HG03457 (cell line): ENCODE data around the gene KLHL41.

Experiments used
- ATAC-seq: cut with Tn5 transposase; IDR thresholded peaks from one replicate; pipeline ENCODE4 v1.9.1; 2021; ENCODE audit warnings: moderate number of reproducible peaks; ENCODE audit not compliant: unreplicated experiment

Gene KLHL41

DNA sequence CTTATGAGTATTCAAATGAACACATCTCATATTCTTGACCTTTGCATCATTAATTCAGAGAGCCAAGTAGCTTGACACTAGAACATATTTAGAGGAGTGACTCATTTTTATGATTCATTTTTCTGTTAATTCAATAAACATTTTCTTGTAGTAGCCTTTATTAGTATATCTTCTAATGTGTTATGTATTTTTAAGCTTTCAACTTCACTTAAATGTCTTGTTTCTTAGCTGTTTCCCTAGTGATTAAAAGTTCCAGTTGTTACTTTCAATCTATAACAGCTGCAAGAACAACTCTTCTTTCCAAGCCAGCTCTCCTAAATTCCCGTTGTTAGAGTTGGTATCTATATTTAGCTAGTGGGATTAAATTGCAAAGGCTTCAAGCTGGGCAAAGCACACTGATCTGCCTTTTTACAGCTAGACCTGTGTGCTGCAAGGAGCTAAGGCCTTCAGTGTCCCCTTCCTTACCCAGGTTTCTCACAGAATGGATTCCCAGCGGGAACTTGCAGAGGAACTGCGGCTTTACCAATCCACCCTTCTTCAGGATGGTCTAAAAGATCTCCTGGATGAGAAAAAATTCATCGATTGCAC lies at the start of gene KLHL41:
KLHL41 (plus strand) TSS at position 405 of the 588 bp plus-strand sequence; CDS start at position 482, 77 bp downstream.
- no peak for ATAC-seq

DNA sequence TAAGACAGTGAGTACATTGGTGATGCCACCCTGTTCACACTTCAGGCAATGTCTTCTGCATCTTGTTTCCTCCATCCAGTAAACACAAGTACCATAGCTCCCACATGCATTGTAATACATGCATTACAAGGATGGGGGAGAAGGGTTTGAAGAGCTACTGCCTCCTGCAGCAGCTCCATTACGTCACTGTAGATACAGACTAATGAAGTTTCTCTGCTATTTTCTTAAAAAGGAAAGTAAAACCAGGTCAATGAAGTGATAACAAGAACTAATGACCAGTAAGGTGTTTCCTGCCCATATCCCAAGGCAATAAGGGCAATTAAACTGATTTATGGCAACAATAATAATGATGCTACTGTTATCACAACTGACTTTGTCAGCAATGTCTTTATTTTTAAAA lies 48.4 kb upstream of the KLHL41 start:
- no peak for ATAC-seq

DNA sequence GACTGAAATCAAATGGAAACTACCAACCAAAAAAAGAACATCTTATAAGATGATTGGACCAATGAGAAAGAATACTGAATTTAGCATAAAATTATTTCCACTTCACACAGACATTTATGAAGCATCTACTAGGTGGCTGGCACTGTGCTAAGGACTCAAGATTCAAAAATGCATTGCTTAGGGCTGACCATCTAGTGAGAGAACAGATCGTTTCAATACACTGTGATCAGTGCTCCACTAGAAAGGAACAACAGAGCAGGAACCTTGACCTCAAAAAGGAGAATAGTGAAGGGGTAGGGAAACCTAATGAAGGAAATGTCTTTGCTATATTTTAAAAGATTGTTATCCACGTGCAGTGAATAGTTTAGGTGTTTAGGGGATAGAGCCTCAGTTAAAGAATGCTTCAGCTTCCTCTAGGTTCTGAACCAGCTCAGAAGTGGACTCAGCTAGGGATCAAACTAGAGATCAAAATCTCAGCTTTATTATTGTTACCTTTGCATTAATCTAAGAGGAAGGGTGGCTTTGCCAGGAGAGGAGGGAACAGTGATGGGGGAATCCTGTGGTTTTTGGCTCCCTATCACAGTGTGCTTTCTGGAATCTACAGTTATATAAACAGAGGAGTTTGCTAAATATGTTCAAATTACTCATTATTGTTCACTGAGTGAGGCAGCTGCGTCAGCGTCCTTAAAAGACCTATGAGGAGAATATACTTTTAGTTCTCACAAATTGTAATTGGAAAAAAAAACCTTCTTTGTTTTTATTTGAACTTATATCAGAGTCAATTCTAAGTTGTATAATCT lies 46.4 kb upstream of the KLHL41 start:
- ATAC-seq: no peak

DNA sequence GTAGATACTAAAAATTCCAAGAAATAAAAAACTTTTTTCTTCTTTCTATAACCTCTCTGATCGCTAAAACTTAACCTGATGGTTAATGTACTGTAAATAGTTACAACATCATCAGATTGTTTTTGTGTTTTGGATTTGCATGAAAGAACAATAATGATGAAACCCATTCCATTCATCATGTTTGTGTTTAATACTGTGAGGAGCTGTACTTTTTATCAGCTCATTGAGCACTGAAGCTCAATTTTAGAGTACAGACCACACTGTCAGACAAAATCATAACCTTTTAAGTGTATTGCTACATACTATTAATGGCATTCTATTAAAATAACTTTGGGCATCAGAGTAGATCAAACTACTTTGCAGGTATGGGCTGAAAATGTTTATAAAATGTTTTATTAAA lies 45.0 kb upstream of the KLHL41 start:
- ATAC-seq: no peak

DNA sequence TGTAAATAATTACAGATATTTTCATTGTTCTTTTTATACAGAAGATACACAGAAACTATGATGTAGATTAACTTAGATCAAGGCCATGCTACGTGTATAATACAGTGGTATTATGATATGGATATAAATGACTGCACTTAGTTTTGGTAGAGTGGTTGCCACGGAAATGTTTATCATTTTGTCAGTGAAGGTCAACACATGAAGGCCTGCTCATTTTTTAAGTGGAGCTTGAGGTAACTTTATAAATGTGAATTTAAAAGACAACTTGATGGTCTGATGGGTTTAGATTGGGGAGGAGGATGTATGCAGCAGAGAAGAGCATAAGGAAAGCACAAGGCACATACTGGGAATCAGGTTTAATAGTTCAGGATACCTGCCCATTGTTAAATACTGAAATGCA lies 44.6 kb upstream of the KLHL41 start:
- ATAC-seq: no peak

DNA sequence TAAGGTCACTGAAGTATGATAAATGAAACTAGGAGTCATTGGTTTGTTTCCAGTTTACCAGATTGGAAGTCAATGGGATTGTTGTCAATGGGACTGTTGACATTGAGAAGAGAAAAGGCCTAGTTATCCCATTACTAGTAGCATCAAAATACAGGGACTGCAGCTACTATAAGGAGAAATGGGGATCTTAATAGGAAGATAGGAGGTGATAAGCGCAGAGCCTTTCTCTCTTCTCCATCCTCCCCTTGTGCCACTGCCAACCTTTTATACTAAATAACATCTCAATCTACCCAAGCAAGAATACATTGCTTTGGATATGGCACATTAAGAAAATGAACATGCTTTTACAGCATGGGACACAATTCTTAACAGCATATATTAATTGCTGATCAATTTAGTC lies 40.7 kb upstream of the KLHL41 start:
- ATAC-seq: no peak

DNA sequence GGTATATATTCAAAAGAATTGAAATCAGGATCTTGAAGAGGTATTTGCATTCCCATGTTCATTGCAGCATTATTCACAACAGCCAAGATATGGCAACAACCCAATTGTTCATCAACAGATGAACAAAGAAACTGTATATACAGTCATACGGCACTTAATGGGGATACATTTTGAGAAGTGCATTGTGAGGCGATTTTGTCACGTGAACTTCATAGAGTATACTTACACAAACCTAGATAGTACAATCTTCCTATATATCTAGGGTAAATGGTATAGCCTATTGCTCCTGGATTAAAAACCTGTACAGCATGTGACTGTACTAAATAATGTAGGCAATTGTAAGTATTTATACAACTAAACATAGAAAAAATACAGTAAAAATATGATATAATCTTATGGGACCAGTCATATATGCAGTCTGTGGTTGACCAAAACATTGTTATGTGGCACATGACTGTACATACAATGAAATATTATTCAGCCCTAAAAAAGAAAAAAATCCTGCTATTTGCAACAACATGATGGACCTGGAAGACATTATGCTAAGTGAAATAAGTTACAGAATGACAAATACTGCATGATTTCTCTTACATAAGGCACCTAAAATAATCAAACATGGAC lies 39.4 kb upstream of the KLHL41 start:
- no peak for ATAC-seq

DNA sequence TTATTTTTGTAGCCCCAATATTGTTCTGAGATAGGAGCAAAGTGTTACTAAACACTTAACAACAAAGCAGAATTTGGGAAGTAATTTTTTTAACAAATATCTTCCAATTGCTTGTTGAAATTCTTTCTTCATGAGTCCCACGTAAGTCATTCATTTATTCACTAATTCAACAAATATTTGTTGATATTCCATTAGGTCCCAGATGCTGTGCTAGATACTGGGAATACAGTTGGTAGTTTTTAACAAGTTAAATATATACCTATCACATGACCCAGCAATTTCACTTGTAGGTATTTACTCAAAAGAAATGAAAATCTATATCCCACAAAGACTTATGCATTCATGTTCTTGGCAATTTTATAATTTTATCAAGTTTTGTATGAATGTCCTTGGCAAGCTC lies 37.3 kb upstream of the KLHL41 start:
- no peak for ATAC-seq

DNA sequence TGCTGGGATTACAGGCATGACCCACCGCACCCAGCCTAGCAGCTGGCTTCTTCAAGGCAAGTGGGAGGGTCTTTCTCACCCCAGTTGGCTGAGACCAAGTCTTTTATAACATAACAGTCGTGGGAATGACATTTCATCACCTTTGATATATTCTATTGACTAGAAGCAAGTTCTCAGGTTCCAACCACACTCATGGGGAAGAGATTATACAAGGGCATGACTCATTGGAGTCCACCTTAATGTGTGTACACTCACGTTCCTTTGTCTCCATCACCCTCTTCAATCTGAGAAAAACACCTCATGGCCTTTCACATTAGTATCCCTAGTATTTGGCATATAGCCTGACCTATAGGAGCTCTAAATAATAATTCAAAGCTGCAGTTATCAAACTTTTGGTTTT lies 33.0 kb upstream of the KLHL41 start:
- no peak for ATAC-seq

DNA sequence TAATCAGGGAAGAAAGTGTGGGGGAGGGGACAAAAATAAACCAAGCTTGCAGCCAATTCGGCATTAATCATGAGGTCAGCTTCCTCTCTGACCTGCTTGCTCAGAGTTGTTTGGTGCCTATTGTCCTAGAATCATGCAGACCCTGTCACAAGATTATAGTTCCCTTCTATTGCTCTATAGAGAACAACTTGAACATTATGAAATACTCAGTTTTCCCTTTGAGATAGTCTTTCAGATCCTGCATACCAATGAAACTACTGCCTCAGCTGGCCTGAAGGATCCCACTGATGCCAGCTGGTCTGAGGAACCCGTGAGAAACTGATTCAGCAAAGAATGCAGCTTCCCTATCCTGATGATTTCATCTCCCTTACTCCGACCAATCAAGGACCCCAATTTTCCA lies 31.2 kb upstream of the KLHL41 start:
- ATAC-seq: no peak

DNA sequence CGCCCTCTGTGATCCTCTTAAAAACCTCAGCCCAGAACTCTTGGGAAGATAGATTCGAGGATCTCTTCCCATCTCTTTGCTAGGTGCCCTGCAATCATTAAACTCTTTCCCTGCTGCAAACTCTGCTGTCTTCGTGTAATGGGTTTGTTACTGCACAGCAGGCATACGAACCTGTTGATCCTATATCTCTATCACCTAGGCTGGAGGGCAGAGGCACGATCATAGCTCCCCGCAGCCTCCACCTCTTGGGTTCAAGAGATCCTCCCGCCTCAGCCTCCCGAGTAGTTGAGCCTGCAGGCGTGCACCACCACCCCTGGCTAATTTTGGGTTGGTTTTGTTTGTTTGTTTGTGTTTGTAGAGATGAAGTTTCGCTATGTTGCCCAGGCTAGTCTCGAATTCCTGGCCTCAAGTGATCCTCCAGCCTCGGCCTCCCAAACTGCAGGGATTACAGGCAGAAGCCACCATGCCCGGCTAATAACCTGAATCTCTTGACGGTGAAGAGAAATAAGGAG lies 30.7 kb upstream of the KLHL41 start:
- ATAC-seq: no peak

DNA sequence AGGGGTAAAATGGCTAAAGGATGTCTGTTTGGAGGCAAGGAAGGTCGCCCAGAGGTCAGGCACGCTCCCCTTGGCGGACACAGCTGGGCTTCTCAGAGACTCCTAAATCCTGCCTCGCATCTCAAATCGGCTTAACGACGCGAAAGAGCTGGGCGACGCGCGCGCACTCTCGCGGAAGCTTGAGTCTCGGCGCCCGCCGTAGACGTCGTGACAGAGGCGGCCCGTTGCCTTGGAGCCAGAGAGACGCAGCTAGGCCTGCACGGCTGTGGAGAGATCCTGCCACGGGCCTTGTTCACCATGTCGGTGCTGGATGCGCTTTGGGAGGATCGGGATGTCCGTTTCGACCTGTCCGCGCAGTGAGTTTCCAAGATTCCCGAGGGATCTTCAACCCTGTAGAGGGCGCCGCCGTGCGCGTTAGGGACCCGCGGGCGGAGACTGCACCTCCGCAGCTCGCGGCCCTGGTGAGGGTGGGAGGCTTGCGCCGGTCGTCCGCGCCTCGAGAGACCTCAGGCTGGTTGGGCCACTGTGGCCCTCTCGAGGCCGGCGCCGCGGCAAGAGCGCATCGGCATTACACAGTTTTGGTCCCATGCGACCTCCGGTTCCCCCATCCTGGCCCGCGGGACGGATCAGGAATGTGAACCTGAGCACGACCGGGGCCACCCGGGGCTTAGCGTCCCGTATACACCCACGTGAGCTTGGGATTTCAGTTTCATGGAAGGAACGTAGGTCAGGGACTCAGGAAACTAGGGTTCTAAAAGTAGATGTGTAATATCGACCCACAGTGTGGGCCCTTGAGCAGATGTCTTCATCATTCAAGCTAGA lies 30.0 kb upstream of the KLHL41 start, which contains the start of gene BBS5:
BBS5 (plus strand) TSS at position 238 of the 822 bp plus-strand sequence; CDS start at position 298, 60 bp downstream.
- ATAC-seq: peak; percentile 98

DNA sequence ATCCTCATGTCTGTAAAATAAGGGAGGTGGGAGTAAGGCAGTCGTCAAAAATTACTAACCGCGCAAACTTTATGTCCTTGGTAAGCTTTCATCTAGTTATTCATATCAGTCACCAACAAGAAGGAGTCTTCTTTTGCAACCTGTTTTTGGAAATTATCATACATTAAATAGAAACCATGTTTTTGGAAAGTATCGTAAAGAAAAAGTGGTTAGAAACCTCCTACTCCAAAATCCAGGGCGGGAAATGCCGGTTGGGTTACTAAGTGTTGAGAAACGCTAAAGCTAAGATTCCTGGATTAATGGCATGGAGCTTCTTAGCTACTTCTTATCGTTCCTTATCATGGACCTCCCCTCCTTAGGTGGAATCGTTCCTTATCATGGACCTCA lies 29.4 kb upstream of the KLHL41 start:
- no peak for ATAC-seq

DNA sequence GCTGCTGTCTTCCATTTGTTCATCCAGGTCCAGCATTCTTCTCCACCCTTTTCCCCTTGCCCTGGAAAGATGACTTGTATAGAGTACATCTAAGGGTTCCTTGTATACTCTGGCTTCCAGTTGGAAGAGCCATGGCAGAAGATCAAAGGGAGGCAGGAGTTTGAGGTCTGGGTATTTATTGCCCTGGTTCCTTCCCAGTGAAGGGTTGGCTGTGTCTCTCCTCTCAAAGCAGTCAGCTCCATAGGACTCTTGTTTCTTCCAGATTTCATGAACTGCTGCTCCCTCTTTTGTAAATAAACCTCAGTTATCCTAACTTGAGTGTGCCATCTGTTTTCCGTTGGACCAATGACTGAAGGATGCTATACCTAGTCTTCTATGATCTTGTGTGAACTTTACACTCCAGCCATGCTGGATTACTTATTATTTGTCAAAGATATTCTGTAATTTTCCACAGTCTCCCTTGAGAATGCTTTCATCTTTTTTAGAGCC lies 23.8 kb upstream of the KLHL41 start:
- no peak for ATAC-seq

DNA sequence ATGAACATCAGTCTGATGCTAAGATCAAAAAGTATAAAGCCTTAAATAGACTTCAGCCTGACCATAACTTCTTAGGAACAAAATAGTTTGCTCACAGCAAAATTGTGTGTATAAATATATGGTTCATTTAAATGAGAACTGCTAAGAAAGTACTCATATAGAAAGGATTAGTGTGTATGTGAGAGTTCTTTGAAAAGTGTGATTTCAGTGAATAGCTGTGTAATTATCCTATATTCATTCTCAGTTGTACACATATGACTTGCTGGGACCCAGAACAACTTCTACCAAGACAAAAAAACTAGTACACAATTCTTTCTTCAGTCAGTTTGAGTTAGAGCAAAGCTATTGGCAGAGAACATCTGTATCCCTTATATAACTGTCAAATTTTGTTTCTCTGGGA lies 23.0 kb upstream of the KLHL41 start:
- no peak for ATAC-seq

DNA sequence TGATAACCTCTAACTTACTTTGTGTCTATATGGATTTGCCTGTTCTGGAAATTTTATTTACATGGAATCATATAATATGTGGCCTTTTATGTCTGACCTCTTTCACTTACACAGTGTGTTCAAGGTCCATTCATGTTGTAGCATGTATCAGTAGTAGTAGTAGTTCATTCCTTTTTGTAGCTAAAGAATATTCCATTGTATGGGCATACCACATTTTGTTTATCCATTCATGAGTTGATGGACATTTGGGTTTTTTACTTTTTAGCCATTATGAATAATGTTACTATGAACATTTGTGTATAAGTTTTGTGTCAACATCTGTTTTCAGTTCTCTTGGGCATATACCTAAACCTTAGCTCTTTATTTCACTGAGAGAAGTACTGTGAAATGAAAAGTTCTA lies 18.7 kb upstream of the KLHL41 start:
- ATAC-seq: no peak

DNA sequence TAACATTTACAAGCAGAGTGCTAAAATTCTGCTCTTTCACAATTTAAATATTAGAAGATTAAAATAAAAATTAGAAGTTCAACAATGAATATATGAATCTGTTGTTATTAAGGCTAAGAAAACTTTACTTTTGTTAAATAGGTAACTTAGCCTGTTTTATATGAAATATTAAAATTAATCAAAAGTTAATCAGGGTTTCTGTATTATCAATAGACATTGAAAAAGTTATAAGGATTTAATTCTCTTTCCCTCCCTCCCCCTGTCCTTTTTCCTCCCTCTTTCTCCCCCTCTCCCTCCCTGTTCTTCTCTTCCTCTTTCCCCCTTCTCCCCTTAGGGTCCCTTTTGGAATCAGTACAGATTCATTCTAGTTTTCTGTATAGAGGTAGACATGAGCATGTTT lies 18.1 kb upstream of the KLHL41 start:
- no peak for ATAC-seq

DNA sequence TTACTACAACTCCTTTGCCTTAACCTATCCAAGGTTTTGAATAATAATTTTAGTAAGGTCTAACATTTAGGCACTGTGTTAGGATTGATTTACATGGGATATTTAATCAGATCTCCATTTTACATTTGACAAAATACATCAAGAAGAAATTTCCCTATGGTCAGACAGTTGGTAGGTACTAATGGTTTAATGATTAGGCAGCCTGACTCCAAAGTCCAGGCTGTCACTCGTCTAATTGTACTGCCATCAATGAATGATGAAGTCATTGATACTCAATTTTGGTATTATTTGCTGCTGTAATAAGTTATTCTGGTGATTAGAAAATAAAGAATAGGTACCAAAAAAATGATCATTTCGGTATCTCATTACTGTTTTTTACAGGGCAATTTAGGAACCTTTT lies 16.1 kb upstream of the KLHL41 start:
- ATAC-seq: no peak

DNA sequence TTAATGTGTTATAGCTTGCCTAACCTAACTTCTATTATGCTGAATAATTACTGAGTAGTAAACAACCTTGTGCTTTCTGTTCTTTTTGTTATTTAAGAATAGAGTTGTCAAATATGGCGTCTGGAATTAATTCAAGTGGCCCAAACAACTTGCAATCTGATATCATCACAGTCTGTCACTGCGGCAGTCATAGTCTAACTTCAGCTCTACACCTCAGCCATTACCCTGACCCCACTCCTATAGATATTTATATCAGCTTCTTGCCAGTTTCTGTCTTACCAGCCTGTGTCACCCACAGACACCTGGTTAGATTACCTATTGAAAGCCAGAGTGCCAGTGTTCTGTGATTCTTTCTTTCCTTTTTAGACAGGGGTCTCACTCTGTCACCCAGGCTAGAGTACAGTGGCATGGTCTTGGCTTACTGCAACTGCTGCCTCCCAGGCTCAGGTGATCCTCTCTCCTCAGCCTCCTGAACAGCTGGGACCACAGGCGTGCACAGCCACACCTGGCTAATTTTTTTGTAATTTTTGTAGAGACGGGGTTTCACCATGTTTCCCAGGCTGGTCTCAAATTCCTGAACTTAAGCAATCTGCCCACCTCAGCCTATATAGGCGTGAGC lies 14.1 kb upstream of the KLHL41 start:
- ATAC-seq: no peak

DNA sequence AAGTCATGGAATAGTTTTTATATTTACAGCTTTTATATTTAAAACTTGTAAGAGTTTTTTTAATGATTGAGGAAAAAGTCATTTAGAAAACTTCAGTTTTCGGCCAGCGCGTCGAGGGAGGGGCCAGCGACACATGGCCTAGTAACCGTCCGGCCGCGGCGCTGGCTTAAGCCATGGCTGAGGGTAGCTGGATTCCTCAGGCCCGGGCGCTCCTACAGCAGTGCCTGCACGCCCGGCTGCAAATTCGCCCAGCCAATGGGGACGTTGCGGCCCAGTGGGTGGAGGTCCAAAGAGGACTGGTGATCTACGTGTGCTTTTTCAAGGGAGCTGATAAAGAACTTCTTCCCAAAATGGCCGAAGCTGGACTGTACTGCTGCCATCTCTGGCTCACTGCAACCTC lies 4.9 kb upstream of the KLHL41 start:
- no peak for ATAC-seq

DNA sequence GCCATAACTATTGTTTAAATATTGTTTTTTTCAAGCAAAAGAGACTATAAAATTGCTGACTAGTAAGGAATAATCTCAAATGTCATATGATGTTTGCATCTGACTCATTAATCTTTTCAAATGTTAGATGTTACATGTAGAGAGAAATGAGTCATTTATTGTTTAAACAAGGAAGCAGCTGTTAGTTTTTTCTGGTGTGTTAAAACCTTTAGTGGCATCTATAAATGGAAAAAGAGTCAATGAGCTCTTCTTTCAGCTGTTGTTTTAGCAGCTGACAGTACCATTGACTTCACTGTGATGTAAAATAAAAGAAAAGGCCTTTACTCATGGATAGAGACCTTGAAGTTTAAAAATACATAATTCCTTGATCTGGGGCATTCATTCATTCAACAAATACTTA lies 1.8 kb upstream of the KLHL41 start:
- ATAC-seq: no peak
